ENCODE results near the gene WNK2.

Gene WNK2

GRCh38 chr9:93287189-93287552 lies 103.2 kb downstream of the WNK2 start:
- H3K36me3 ChIP-seq (ENCODE audit: insufficient read depth, low read length), result 0 out of 2 replicates have a peak, but pooled peaks cover 2% of the 10 kb centered on the region
- H3K9me3 ChIP-seq (ENCODE audit: insufficient read depth, low read depth, low read length), result no peaks in the 10 kb centered on the region
- H3K4me3 ChIP-seq (ENCODE audit: low read length), result no peak overlapping the region
- WGBS, result 95% methylated on average over 10 of the region's 10 CpGs
- no peaks in the 10 kb centered on the region for H3K4me1 ChIP-seq (ENCODE audit: insufficient read depth, low read length)
- H3K27me3 ChIP-seq (ENCODE audit: insufficient read depth, low read length), result no peaks in the 10 kb centered on the region
- no peak overlapping the region for H3K27ac ChIP-seq (ENCODE audit: low read depth, low read length)
- no peak overlapping the region for H3K9ac ChIP-seq (ENCODE audit: low read depth, low read length)

GRCh38 chr9:93287593-93287992 lies 103.7 kb downstream of the WNK2 start:
- no peaks in the 10 kb centered on the region for H3K27me3 ChIP-seq (ENCODE audit: insufficient read depth, low read length)
- 0 out of 2 replicates have a peak, but pooled peaks cover 4% of the 10 kb centered on the region for H3K36me3 ChIP-seq (ENCODE audit: insufficient read depth, low read length)
- H3K4me3 ChIP-seq (ENCODE audit: low read length), result no peak overlapping the region
- no peaks in the 10 kb centered on the region for H3K9me3 ChIP-seq (ENCODE audit: insufficient read depth, low read depth, low read length)
- no peak overlapping the region for H3K9ac ChIP-seq (ENCODE audit: low read depth, low read length)
- 94% methylated on average over 4 of the region's 5 CpGs for WGBS
- H3K27ac ChIP-seq (ENCODE audit: low read depth, low read length), result no peak overlapping the region
- no peaks in the 10 kb centered on the region for H3K4me1 ChIP-seq (ENCODE audit: insufficient read depth, low read length)

- Histone ChIP-seq H3K27me3 (ENCODE audit: insufficient read depth, low read length) (no peaks in the 10 kb centered on the region), H3K36me3 (ENCODE audit: insufficient read depth, low read length) (0 out of 2 replicates have a peak, but pooled peaks cover 4% of the 10 kb centered on the region), H3K9me3 (ENCODE audit: insufficient read depth, low read depth, low read length) (no peaks in the 10 kb centered on the region), H3K4me1 (ENCODE audit: insufficient read depth, low read length) (no peaks in the 10 kb centered on the region), H3K27ac (ENCODE audit: low read depth, low read length) (no peak overlapping the region), H3K4me3 (ENCODE audit: low read length) (no peak overlapping the region), H3K9ac (ENCODE audit: low read depth, low read length) (no peak overlapping the region)
- WGBS, result 87% methylated on average over 8 of the region's 8 CpGs
These were observed 104.4 kb downstream of the WNK2 start for GRCh38 chr9:93288341-93288740.

- no peaks in the 10 kb centered on the region for H3K9me3 ChIP-seq (ENCODE audit: insufficient read depth, low read depth, low read length)
- H3K4me3 ChIP-seq (ENCODE audit: low read length), result no peak overlapping the region
- H3K27ac ChIP-seq (ENCODE audit: low read depth, low read length), result no peak overlapping the region
- 0 out of 2 replicates have a peak, but pooled peaks cover 4% of the 10 kb centered on the region for H3K36me3 ChIP-seq (ENCODE audit: insufficient read depth, low read length)
- H3K4me1 ChIP-seq (ENCODE audit: insufficient read depth, low read length), result no peaks in the 10 kb centered on the region
- no peaks in the 10 kb centered on the region for H3K27me3 ChIP-seq (ENCODE audit: insufficient read depth, low read length)
- WGBS, result 88% methylated on average over 32 of the region's 32 CpGs
- H3K9ac ChIP-seq (ENCODE audit: low read depth, low read length), result no peak overlapping the region
These were observed 105.2 kb downstream of the WNK2 start for GRCh38 chr9:93288891-93289883.

GRCh38 chr9:93290495-93291434 lies 106.8 kb downstream of the WNK2 start:
- H3K9me3 ChIP-seq (ENCODE audit: insufficient read depth, low read depth, low read length), result no peaks in the 10 kb centered on the region
- H3K9ac ChIP-seq (ENCODE audit: low read depth, low read length), result no peak overlapping the region
- no peaks in the 10 kb centered on the region for H3K4me1 ChIP-seq (ENCODE audit: insufficient read depth, low read length)
- H3K27ac ChIP-seq (ENCODE audit: low read depth, low read length), result no peak overlapping the region
- 0 out of 2 replicates have a peak, but pooled peaks cover 4% of the 10 kb centered on the region for H3K36me3 ChIP-seq (ENCODE audit: insufficient read depth, low read length)
- H3K27me3 ChIP-seq (ENCODE audit: insufficient read depth, low read length), result no peaks in the 10 kb centered on the region
- no peak overlapping the region for H3K4me3 ChIP-seq (ENCODE audit: low read length)
- WGBS, result 94% methylated on average over 21 of the region's 21 CpGs

- 92% methylated on average over 19 of the region's 19 CpGs for WGBS
- Histone ChIP-seq H3K4me1 (ENCODE audit: insufficient read depth, low read length) (no peaks in the 10 kb centered on the region), H3K9ac (ENCODE audit: low read depth, low read length) (no peak overlapping the region), H3K27me3 (ENCODE audit: insufficient read depth, low read length) (no peaks in the 10 kb centered on the region), H3K36me3 (ENCODE audit: insufficient read depth, low read length) (0 out of 2 replicates have a peak, but pooled peaks cover 4% of the 10 kb centered on the region), H3K4me3 (ENCODE audit: low read length) (no peak overlapping the region), H3K27ac (ENCODE audit: low read depth, low read length) (no peak overlapping the region), H3K9me3 (ENCODE audit: insufficient read depth, low read depth, low read length) (no peaks in the 10 kb centered on the region)
These were observed 107.8 kb downstream of the WNK2 start for GRCh38 chr9:93291536-93292287.

- Histone ChIP-seq H3K27me3 (ENCODE audit: insufficient read depth, low read length) (no peaks in the 10 kb centered on the region), H3K4me3 (ENCODE audit: low read length) (no peak overlapping the region), H3K27ac (ENCODE audit: low read depth, low read length) (no peak overlapping the region), H3K9ac (ENCODE audit: low read depth, low read length) (no peak overlapping the region), H3K4me1 (ENCODE audit: insufficient read depth, low read length) (no peaks in the 10 kb centered on the region), H3K36me3 (ENCODE audit: insufficient read depth, low read length) (0 out of 2 replicates have a peak, but pooled peaks cover 4% of the 10 kb centered on the region), H3K9me3 (ENCODE audit: insufficient read depth, low read depth, low read length) (no peaks in the 10 kb centered on the region)
- WGBS, result 93% methylated on average over 10 of the region's 10 CpGs
These were observed 108.3 kb downstream of the WNK2 start for GRCh38 chr9:93292288-93292615.

GRCh38 chr9:93292664-93293328 lies 108.9 kb downstream of the WNK2 start:
- no peak overlapping the region for H3K4me3 ChIP-seq (ENCODE audit: low read length)
- 95% methylated on average over 43 of the region's 43 CpGs for WGBS
- H3K27ac ChIP-seq (ENCODE audit: low read depth, low read length), result no peak overlapping the region
- no peak overlapping the region for H3K9ac ChIP-seq (ENCODE audit: low read depth, low read length)
- H3K27me3 ChIP-seq (ENCODE audit: insufficient read depth, low read length), result no peaks in the 10 kb centered on the region
- H3K36me3 ChIP-seq (ENCODE audit: insufficient read depth, low read length), result 0 out of 2 replicates have a peak, but pooled peaks cover 4% of the 10 kb centered on the region
- no peaks in the 10 kb centered on the region for H3K9me3 ChIP-seq (ENCODE audit: insufficient read depth, low read depth, low read length)
- H3K4me1 ChIP-seq (ENCODE audit: insufficient read depth, low read length), result no peaks in the 10 kb centered on the region

- H3K36me3 ChIP-seq (ENCODE audit: insufficient read depth, low read length), result 0 out of 2 replicates have a peak, but pooled peaks cover 4% of the 10 kb centered on the region
- H3K4me1 ChIP-seq (ENCODE audit: insufficient read depth, low read length), result no peaks in the 10 kb centered on the region
- no peaks in the 10 kb centered on the region for H3K27me3 ChIP-seq (ENCODE audit: insufficient read depth, low read length)
- H3K27ac ChIP-seq (ENCODE audit: low read depth, low read length), result no peak overlapping the region
- H3K9ac ChIP-seq (ENCODE audit: low read depth, low read length), result no peak overlapping the region
- WGBS, result 89% methylated on average over 9 of the region's 9 CpGs
- H3K9me3 ChIP-seq (ENCODE audit: insufficient read depth, low read depth, low read length), result no peaks in the 10 kb centered on the region
- H3K4me3 ChIP-seq (ENCODE audit: low read length), result no peak overlapping the region
These were observed 110.1 kb downstream of the WNK2 start for GRCh38 chr9:93294011-93294410.

GRCh38 chr9:93295031-93295430 lies 111.1 kb downstream of the WNK2 start:
- H3K36me3 ChIP-seq (ENCODE audit: insufficient read depth, low read length), result 0 out of 2 replicates have a peak, but pooled peaks cover 4% of the 10 kb centered on the region
- WGBS, result 85% methylated on average over 12 of the region's 12 CpGs
- H3K27ac ChIP-seq (ENCODE audit: low read depth, low read length), result no peak overlapping the region
- no peak overlapping the region for H3K4me3 ChIP-seq (ENCODE audit: low read length)
- no peaks in the 10 kb centered on the region for H3K9me3 ChIP-seq (ENCODE audit: insufficient read depth, low read depth, low read length)
- H3K9ac ChIP-seq (ENCODE audit: low read depth, low read length), result no peak overlapping the region
- no peaks in the 10 kb centered on the region for H3K4me1 ChIP-seq (ENCODE audit: insufficient read depth, low read length)
- no peaks in the 10 kb centered on the region for H3K27me3 ChIP-seq (ENCODE audit: insufficient read depth, low read length)

Data from HUES64 (cell line).